Activated gamma-delta T cell (primary cell): ENCODE data around the gene CTAG2.
"Not testable (repeated sequence)": the region's sequence is repeated elsewhere in the genome, so short reads cannot be mapped to it uniquely, and the experiment has no call there.

Experiments used
- DNase-seq: peaks from one replicate; lab custom pipeline; 2025; lab: John Stamatoyannopoulos, UW
- total RNA-seq, 2 donors: gene quantifications; one replicate each; lab custom pipeline; 2026; lab: John Stamatoyannopoulos, UW

The CTAG2 gene
- total RNA-seq: 0 reads per million in 2 donors

GRCh38 chrX:154653413-154653812, at the start of gene CTAG2:
Gene CTAG2 (minus strand): TSS chrX:154653579. CDS start chrX:154653515, 64 bp downstream.
- not testable (repeated sequence) for DNase-seq

- no peak for DNase-seq
Measured at GRCh38 chrX:154698630-154699248, 45.4 kb upstream of the CTAG2 start.

- no peak for DNase-seq
Measured at GRCh38 chrX:154696676-154697045, 43.3 kb upstream of the CTAG2 start.

- DNase-seq: no peak
Measured at GRCh38 chrX:154695911-154696675, 42.7 kb upstream of the CTAG2 start.

- DNase-seq: no peak
Measured at GRCh38 chrX:154693394-154693793, 40.0 kb upstream of the CTAG2 start.

- not testable (repeated sequence) for DNase-seq
Measured at GRCh38 chrX:154690438-154690837, 37.1 kb upstream of the CTAG2 start.

- DNase-seq: not testable (repeated sequence)
Measured at GRCh38 chrX:154672084-154672483, 18.7 kb upstream of the CTAG2 start.

GRCh38 chrX:154670848-154671247, 17.5 kb upstream of the CTAG2 start:
- not testable (repeated sequence) for DNase-seq

GRCh38 chrX:154661899-154662298, 8.5 kb upstream of the CTAG2 start:
- DNase-seq: no peak

GRCh38 chrX:154661170-154661569, 7.8 kb upstream of the CTAG2 start:
- DNase-seq: no peak

GRCh38 chrX:154660541-154660940, 7.2 kb upstream of the CTAG2 start:
- DNase-seq: no peak

- DNase-seq: no peak
Measured at GRCh38 chrX:154658957-154659356, 5.6 kb upstream of the CTAG2 start.

GRCh38 chrX:154658187-154658586, 4.8 kb upstream of the CTAG2 start:
- no peak for DNase-seq

GRCh38 chrX:154657226-154657805, 3.9 kb upstream of the CTAG2 start:
- no peak for DNase-seq

GRCh38 chrX:154655786-154656185, 2.4 kb upstream of the CTAG2 start:
- DNase-seq: no peak

GRCh38 chrX:154655346-154655745, 2.0 kb upstream of the CTAG2 start:
- no peak for DNase-seq

- DNase-seq: no peak
Measured at GRCh38 chrX:154654925-154655324, 1.5 kb upstream of the CTAG2 start.

- no peak for DNase-seq
Measured at GRCh38 chrX:154654372-154654771, 993 bp upstream of the CTAG2 start.

GRCh38 chrX:154653048-154653401, 354 bp downstream of the CTAG2 start:
- no peak for DNase-seq

- no peak for DNase-seq
Measured at GRCh38 chrX:154652311-154653047, 900 bp downstream of the CTAG2 start.

- DNase-seq: no peak
Measured at GRCh38 chrX:154650221-154650510, 3.2 kb downstream of the CTAG2 start.

GRCh38 chrX:154649503-154650220, 3.7 kb downstream of the CTAG2 start:
- no peak for DNase-seq
